Measurements from ENCODE around the gene WDR93. TPM values are rescaled to one million over a fixed set of nuclear protein-coding genes. Genes with fewer than 3 reads are reported as not detected.

WDR93 gene
- total RNA-seq, 4 donors from 2014 or later: 0.31 TPM; not detected in 3

DNA sequence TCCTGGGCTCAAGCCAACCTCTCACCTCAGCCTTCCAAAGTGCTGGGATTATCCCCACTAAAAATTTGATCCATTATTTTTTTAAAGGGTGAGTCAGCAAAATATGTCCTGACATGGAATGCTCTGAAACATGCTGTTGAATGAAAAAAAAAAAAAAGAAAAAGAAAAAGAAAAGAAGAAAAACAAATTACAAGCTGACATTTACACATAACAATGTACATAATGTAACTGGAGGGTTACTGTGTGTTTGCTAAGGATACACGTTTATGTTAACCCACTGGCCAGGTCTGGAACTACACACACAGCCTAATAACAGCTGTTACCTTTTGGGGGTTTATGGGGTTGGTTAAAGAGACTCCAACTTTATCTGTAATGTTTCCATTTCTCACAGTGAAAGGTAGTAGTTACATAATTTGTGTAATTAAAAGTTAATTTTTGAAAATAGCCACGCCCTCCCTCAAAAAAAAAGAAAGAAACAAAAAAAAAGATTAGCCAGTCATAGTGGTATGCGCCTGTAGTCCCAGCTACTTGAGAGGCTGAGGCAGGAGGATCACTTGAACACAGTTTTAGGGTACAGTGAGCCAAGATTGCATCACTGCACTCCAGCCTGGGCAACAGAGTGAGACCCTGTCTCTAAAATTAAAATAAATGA lies 82.4 kb downstream of the WDR93 start:
- no peak overlapping the region for H3K27ac ChIP-seq
- 66% methylated on average over 3 of the region's 3 CpGs for WGBS

GRCh38 chr15:89774492-89774891 lies 83.9 kb downstream of the WDR93 start:
- Histone ChIP-seq H3K4me1 (peaks cover 35% of the 10 kb centered on the region), H3K36me3 (no peaks in the 10 kb centered on the region), H3K9me3 (no peaks in the 10 kb centered on the region), H3K27me3 (no peaks in the 10 kb centered on the region), H3K4me3 (no peak overlapping the region), H3K27ac (peak overlapping the region; percentile 50)
- TF ChIP-seq EP300 (IDR thresholded peaks at IDR 0.05) (no peak), POLR2AphosphoS5 (IDR thresholded peaks at IDR 0.05) (no peak), POLR2A (IDR thresholded peaks at IDR 0.05) (no peak)
- TF ChIP-seq, protein P1, sequence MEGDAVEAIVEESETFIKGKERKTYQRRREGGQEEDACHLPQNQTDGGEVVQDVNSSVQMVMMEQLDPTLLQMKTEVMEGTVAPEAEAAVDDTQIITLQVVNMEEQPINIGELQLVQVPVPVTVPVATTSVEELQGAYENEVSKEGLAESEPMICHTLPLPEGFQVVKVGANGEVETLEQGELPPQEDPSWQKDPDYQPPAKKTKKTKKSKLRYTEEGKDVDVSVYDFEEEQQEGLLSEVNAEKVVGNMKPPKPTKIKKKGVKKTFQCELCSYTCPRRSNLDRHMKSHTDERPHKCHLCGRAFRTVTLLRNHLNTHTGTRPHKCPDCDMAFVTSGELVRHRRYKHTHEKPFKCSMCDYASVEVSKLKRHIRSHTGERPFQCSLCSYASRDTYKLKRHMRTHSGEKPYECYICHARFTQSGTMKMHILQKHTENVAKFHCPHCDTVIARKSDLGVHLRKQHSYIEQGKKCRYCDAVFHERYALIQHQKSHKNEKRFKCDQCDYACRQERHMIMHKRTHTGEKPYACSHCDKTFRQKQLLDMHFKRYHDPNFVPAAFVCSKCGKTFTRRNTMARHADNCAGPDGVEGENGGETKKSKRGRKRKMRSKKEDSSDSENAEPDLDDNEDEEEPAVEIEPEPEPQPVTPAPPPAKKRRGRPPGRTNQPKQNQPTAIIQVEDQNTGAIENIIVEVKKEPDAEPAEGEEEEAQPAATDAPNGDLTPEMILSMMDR (IDR thresholded peaks at IDR 0.05): no peak
- no peak for DNase-seq (ENCODE audit: low spot score in 2 of 2)
- WGBS: 54% methylated on average over 5 of the region's 5 CpGs

More for the DNA sequence above, 82.4 kb downstream of the WDR93 start:
- H3K4me1 ChIP-seq: peaks cover 35% of the 10 kb centered on the region
- H3K27me3 ChIP-seq: no peaks in the 10 kb centered on the region
- TF ChIP-seq, protein P1 (IDR thresholded peaks at IDR 0.05): no peak
- no peak for TF ChIP-seq EP300 (IDR thresholded peaks at IDR 0.05)
- TF ChIP-seq POLR2AphosphoS5 (IDR thresholded peaks at IDR 0.05): no peak
- TF ChIP-seq POLR2A (IDR thresholded peaks at IDR 0.05): no peak
- DNase-seq (ENCODE audit: low spot score in 2 of 2): no peak
- no peaks in the 10 kb centered on the region for H3K36me3 ChIP-seq
- no peak overlapping the region for H3K4me3 ChIP-seq
- no peaks in the 10 kb centered on the region for H3K9me3 ChIP-seq

GRCh38 chr15:89775815-89776214 lies 85.2 kb downstream of the WDR93 start:
- Histone ChIP-seq H3K36me3 (no peaks in the 10 kb centered on the region), H3K4me3 (peak overlapping the region; percentile 49), H3K27ac (peak overlapping the region; percentile 43), H3K4me1 (peaks cover 42% of the 10 kb centered on the region), H3K27me3 (no peaks in the 10 kb centered on the region), H3K9me3 (no peaks in the 10 kb centered on the region)
- TF ChIP-seq EP300 (IDR thresholded peaks at IDR 0.05): no peak
- WGBS: 78% methylated on average over 11 of the region's 14 CpGs
- no peak for DNase-seq (ENCODE audit: low spot score in 2 of 2)

- Histone ChIP-seq H3K27me3 (no peaks in the 10 kb centered on the region), H3K36me3 (no peaks in the 10 kb centered on the region), H3K9me3 (no peaks in the 10 kb centered on the region), H3K4me3 (peak within 1 kb of the TSS; percentile 49), H3K4me1 (peaks cover 49% of the 10 kb centered on the region), H3K27ac (peak within 1 kb of the TSS; percentile 43)
- DNase-seq (ENCODE audit: low spot score in 2 of 2): peak; percentile 87 to 93
- 6% methylated on average over 40 of the region's 82 CpGs for WGBS
- TF ChIP-seq, protein P1 (IDR thresholded peaks at IDR 0.05): peak; percentile 42 to 54
- TF ChIP-seq EP300 (IDR thresholded peaks at IDR 0.05): no peak
- no peak for TF ChIP-seq POLR2AphosphoS5 (IDR thresholded peaks at IDR 0.05)
- TF ChIP-seq POLR2A (IDR thresholded peaks at IDR 0.05): no peak
Observed at GRCh38 chr15:89776274-89777072, 85.9 kb downstream of the WDR93 start, which contains the start of gene MESP2. MESP2 (plus strand) TSS chr15:89776332; CDS start chr15:89776358, 26 bp downstream.

DNA sequence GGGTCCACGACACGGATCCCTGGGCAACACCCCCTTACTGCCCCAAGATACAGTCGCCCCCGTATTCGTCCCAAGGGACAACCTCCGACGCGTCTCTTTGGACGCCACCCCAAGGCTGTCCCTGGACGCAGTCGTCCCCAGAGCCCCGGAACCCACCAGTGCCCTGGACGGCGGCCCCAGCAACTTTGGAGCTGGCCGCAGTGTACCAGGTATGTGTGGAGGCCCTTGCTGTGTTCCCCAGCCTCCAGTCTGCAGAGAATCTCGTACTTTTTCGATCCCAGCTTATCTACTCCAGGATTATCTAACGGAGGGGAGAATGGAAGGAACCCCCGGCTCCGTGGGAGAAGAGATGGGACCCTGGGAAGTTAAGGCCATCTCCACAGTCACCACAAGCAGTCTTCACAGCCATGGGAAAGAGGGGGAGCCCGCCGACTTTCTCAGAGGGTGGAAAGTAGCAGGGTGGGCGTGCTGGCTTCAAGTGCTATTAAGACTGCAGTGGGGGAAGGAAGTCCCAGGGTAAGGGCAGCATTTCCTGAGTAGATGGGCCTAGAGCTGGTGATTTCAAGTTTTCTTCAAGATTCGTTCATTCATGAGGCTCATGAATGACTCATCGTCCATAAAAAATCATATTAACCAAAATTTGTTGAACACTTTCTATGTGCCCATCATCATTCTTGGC lies 86.6 kb downstream of the WDR93 start:
- no peaks in the 10 kb centered on the region for H3K9me3 ChIP-seq
- peak overlapping the region; percentile 49 for H3K4me3 ChIP-seq
- TF ChIP-seq EP300 (IDR thresholded peaks at IDR 0.05) (no peak), POLR2AphosphoS5 (IDR thresholded peaks at IDR 0.05) (no peak), POLR2A (IDR thresholded peaks at IDR 0.05) (no peak)
- TF ChIP-seq, protein P1 (IDR thresholded peaks at IDR 0.05): no peak
- no peak for DNase-seq (ENCODE audit: low spot score in 2 of 2)
- H3K36me3 ChIP-seq: no peaks in the 10 kb centered on the region
- H3K4me1 ChIP-seq: peaks cover 55% of the 10 kb centered on the region
- no peak overlapping the region for H3K27ac ChIP-seq
- WGBS: 79% methylated on average over 20 of the region's 25 CpGs
- H3K27me3 ChIP-seq: no peaks in the 10 kb centered on the region

Measured in suprapubic skin (tissue), 4 donors.